Endothelial cell of coronary artery (primary cell): ENCODE data around the gene R3HDM4. TPM values are rescaled to one million over a fixed set of nuclear protein-coding genes. Genes with fewer than 3 reads are reported as not detected.

ENCODE experiments used
- total RNA-seq: library from RNA; depleted of rRNA; stranded (reverse); fragments of >200 nt; gene quantifications from 2 replicates; pipeline ENCODE4 v1.2.3, GENCODE V29; 2014

The R3HDM4 gene
- 18.2 and 23.4 TPM in 2 replicates for total RNA-seq

GRCh38 chr19:913080-913748 lies at the start of gene R3HDM4:
R3HDM4 (minus strand) TSS chr19:913219; CDS start chr19:913157, 62 bp downstream.

GRCh38 chr19:925526-926322 lies 12.7 kb upstream of the R3HDM4 start, which contains the start of gene ARID3A:
ARID3A (plus strand) TSS chr19:926035; CDS start chr19:929529, 3,494 bp downstream.

GRCh38 chr19:917323-918151 lies 4.5 kb upstream of the R3HDM4 start, which contains the start of gene KISS1R:
KISS1R (plus strand) TSS chr19:917333; CDS start chr19:917503, 170 bp downstream.

GRCh38 chr19:892894-893689 lies 19.9 kb downstream of the R3HDM4 start, which contains the start of the genes MED16 and RNU6-9:
MED16 (minus strand) TSS chr19:893187; CDS start chr19:891131, 2,056 bp downstream.
RNU6-9 (plus strand) TSS chr19:893484.

GRCh38 chr19:858868-859843 lies 53.9 kb downstream of the R3HDM4 start, which contains the start of gene CFD:
CFD (plus strand) TSS chr19:859664; CDS start chr19:859690, 26 bp downstream.

GRCh38 chr19:852136-853013 lies 60.6 kb downstream of the R3HDM4 start, which contains the start of gene ELANE:
ELANE (plus strand) TSS chr19:852303; CDS start chr19:852329, 26 bp downstream.

Other genes starting within 250 kb of the R3HDM4 start
- gene FSTL3, start 236.8 kb downstream of the R3HDM4 start, total RNA-seq: 19.2 and 77.1 TPM in 2 replicates
- gene PRSS57, start 217.8 kb downstream of the R3HDM4 start, total RNA-seq: not detected in 2 replicates
- gene PALM, start 204.3 kb downstream of the R3HDM4 start, total RNA-seq: 2.8 and 6.8 TPM in 2 replicates
- under 0.01 TPM in 1 of 2 replicates, not detected in the other for gene MISP, start 162.1 kb downstream of the R3HDM4 start, total RNA-seq
- 129 and 144 TPM in 2 replicates for gene PTBP1, start 115.8 kb downstream of the R3HDM4 start, total RNA-seq
- 0.19 and 0.36 TPM in 2 replicates for gene PLPPR3, start 91.3 kb downstream of the R3HDM4 start, total RNA-seq
- not detected in 2 replicates for gene AZU1, start 85.4 kb downstream of the R3HDM4 start, total RNA-seq
- not detected in 2 replicates for gene PRTN3, start 72.2 kb downstream of the R3HDM4 start, total RNA-seq
- not detected in 2 replicates for gene ELANE, start 60.9 kb downstream of the R3HDM4 start, total RNA-seq
- gene CFD, start 53.6 kb downstream of the R3HDM4 start, total RNA-seq: 0.28 and 1.4 TPM in 2 replicates
- gene MED16, start 20.0 kb downstream of the R3HDM4 start, total RNA-seq: 25.1 and 27.3 TPM in 2 replicates
- not detected in 2 replicates for gene RNU6-9, start 19.7 kb downstream of the R3HDM4 start, total RNA-seq
- not detected in 2 replicates for gene KISS1R, start 4.1 kb upstream of the R3HDM4 start, total RNA-seq
- gene ARID3A, start 12.8 kb upstream of the R3HDM4 start, total RNA-seq: 4.9 and 8.7 TPM in 2 replicates
- gene WDR18, start 71.1 kb upstream of the R3HDM4 start, total RNA-seq: 141 and 143 TPM in 2 replicates
- 0.19 and 0.27 TPM in 2 replicates for gene GRIN3B, start 87.2 kb upstream of the R3HDM4 start, total RNA-seq
- 48.3 and 59.8 TPM in 2 replicates for gene TMEM259, start 107.9 kb upstream of the R3HDM4 start, total RNA-seq
- gene RNU6-2, start 108.3 kb upstream of the R3HDM4 start, total RNA-seq: not detected in 2 replicates
- gene CNN2, start 113.4 kb upstream of the R3HDM4 start, total RNA-seq: 187 and 190 TPM in 2 replicates
- gene ABCA7, start 126.9 kb upstream of the R3HDM4 start, total RNA-seq: 4.0 and 4.8 TPM in 2 replicates
- 5.6 and 9.5 TPM in 2 replicates for gene ARHGAP45, start 153.9 kb upstream of the R3HDM4 start, total RNA-seq
- 101 and 122 TPM in 2 replicates for gene POLR2E, start 182.2 kb upstream of the R3HDM4 start, total RNA-seq
- 363 and 429 TPM in 2 replicates for gene GPX4, start 190.8 kb upstream of the R3HDM4 start, total RNA-seq